Upper lobe of left lung (tissue), 4 donors: ENCODE measurements around the gene KCNN4.

ENCODE experiments used
- CTCF ChIP-seq, 6 experiments: fragments of 450-650 bp in 4 of 6; fragments of 200-600 bp in 2 of 6; sonication (generic) in 2 of 6; IDR thresholded peaks; one replicate each; pipeline ENCODE4 v1.5.1; 2016 to 2019; ENCODE audit warnings: antibody characterized with exemption in 6 of 6
- POLR2AphosphoS5 ChIP-seq, 2 donors: sonication (generic); formaldehyde crosslinking; IDR thresholded peaks; one replicate each; pipeline ENCODE4 v1.5.1; 2017; ENCODE audit warnings: antibody characterized with exemption in 2 of 2

GRCh38 chr19:43809762-43810696 lies 29.3 kb upstream of the KCNN4 start:
- TF ChIP-seq CTCF (IDR thresholded peaks at IDR 0.05) (peak; percentile 31 to 60 (median 43)), POLR2AphosphoS5 (IDR thresholded peaks at IDR 0.05) (no peak)
